ENCODE measurements around the gene THSD4.

DNA sequence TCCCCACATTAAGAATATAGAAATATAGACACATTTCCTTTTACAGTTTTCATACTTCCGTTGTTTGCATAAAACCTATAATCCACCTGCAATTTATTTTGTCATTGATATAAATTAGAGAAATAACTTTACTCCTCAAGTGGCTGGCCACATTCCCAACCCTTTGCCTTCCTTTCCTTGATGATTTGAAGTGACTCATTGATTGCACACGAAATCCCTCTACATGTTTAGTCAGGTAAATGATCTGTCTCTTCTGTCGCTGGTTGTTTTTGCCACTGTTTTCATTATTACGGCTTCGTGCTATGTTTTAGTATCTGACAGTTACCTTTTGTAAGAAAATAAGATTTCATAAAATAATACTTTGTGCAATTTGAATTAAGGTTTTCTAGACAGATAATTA lies 422.9 kb downstream of the THSD4 start:
- no peak for TF ChIP-seq CTCF (IDR thresholded peaks at IDR 0.05)
- no peak for TF ChIP-seq POLR2A (IDR thresholded peaks at IDR 0.05)
